ENCODE measurements around the gene AQP3. TPM values are rescaled to one million over a fixed set of nuclear protein-coding genes. Genes with fewer than 3 reads are reported as not detected.

Gene AQP3
- total and polyA plus RNA-seq, 8 donors = 1.7 to 319 (median 24.0) TPM

DNA sequence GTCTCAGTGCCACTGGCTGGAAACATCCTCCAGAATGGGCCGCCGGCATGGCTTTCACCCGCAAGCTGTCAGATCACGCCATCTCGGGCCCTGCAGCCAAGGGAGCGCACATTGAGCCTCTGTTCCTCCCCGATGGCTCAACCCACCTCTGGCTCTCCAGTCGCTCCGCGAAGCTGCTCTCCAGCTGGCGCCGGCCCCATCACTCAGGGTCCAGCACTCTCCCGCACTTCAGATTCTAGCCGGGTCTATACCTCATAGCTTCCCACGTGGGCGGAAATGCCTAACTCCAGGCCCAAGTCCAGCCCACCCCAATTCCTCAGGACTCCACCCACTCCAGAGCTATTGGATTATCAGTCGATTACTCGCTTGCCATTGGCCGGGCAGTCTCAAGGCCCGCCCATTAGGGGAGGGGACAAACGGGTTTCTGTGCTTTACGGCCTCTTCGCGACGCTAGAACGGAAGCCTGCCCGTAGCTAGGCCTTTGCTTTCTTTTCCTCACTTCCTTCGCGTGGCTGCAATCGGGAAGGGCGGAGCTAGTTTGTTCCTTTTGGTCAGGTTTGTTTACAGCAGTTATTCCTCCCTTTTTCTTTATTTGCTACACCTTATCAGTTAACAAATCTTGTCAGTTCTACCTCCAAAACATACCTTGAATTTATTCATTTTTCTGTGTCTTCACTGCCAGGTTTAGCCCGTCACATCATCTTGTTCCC, 26.4 kb upstream of the AQP3 start, which contains the start of gene NOL6:
TSS of gene NOL6 (minus strand) at position 282 of the 710 bp plus-strand sequence. CDS start at position 200, 82 bp downstream.
- 0 to 1% (median 0%) methylated on average over 20 to 32 of the region's 32 CpGs for WGBS, 5 donors

DNA sequence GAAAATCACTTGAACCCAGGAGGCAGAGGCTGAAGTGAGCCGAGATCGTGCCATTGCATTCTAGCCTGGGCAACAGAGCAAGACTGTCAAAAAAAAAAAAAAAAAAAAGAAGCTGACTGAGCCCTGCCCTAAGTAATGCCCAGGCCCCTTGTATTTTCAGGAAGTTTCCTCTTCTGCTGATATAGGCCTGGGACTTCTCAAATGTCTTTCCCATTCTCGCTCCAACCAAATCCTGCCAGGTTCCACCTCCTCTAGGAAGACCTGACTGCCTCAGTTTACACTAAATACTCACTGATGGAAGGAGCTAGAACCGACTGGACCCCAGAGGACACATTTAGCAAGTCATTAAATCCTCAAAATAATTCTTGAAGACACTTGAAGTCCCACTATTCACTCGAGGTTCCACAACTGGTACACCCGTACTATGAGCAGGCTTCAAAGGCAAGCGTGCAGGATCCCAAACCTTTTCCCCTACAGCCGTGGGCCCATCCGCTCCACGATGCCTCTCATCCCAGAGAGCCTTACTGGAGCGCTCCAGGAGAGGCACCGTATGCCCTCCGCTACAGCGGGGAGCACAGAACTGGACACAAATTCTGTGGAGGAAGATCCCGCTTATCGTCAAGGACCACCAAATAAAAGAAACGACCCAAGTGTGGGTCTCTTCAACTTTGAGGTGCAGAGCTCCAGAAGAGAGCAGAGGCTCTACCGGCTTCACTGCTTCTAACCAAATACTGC, 25.7 kb upstream of the AQP3 start:
- peak in 1 of 2 donors; percentile 13 for DNase-seq
- peaks cover 17 to 33% (median 24%) of the 10 kb centered on the region in 4 donors for H3K4me1 ChIP-seq
- intact Hi-C loops (cut with DNase I; ENCODE audit: low total_unique reads) = no loop called here
- no peaks in the 10 kb centered on the region for H3K9me3 ChIP-seq
- H3K27me3 ChIP-seq = no peaks in the 10 kb centered on the region
- peak overlapping the region in 4 of 5 donors; percentile 57 to 81 (median 74) for H3K27ac ChIP-seq
- H3K4me3 ChIP-seq = peak overlapping the region; percentile 68 to 95 (median 82)
- no peak for TF ChIP-seq POLR2AphosphoS5 (IDR thresholded peaks at IDR 0.05)
- TF ChIP-seq POLR2A (IDR thresholded peaks at IDR 0.05) = no peak
- TF ChIP-seq EP300 (IDR thresholded peaks at IDR 0.05) = no peak
- TF ChIP-seq, protein P1, sequence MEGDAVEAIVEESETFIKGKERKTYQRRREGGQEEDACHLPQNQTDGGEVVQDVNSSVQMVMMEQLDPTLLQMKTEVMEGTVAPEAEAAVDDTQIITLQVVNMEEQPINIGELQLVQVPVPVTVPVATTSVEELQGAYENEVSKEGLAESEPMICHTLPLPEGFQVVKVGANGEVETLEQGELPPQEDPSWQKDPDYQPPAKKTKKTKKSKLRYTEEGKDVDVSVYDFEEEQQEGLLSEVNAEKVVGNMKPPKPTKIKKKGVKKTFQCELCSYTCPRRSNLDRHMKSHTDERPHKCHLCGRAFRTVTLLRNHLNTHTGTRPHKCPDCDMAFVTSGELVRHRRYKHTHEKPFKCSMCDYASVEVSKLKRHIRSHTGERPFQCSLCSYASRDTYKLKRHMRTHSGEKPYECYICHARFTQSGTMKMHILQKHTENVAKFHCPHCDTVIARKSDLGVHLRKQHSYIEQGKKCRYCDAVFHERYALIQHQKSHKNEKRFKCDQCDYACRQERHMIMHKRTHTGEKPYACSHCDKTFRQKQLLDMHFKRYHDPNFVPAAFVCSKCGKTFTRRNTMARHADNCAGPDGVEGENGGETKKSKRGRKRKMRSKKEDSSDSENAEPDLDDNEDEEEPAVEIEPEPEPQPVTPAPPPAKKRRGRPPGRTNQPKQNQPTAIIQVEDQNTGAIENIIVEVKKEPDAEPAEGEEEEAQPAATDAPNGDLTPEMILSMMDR (IDR thresholded peaks at IDR 0.05) = no peak
- WGBS, 5 donors = 9 to 14% (median 10%) methylated on average over 17 to 18 of the region's 18 CpGs
- H3K36me3 ChIP-seq = peaks cover 24 to 42% (median 41%) of the 10 kb centered on the region in 4 donors

More for the DNA sequence above, 26.4 kb upstream of the AQP3 start, which contains the start of gene NOL6:
- peaks cover 17 to 33% (median 24%) of the 10 kb centered on the region in 4 donors for H3K4me1 ChIP-seq
- intact Hi-C loops (cut with DNase I; ENCODE audit: low total_unique reads) = no loop called here
- H3K36me3 ChIP-seq = peaks cover 16 to 34% (median 33%) of the 10 kb centered on the region in 4 donors
- peak within 1 kb of the TSS; percentile 68 to 95 (median 82) for H3K4me3 ChIP-seq
- peak within 1 kb of the TSS; percentile 9 to 81 (median 71) for H3K27ac ChIP-seq
- H3K27me3 ChIP-seq = no peaks in the 10 kb centered on the region
- H3K9me3 ChIP-seq = no peaks in the 10 kb centered on the region
- DNase-seq = peak; percentile 98 to 100
- TF ChIP-seq POLR2A (IDR thresholded peaks at IDR 0.05) (no peak), POLR2AphosphoS5 (IDR thresholded peaks at IDR 0.05) (peak; percentile 85 to 97 (median 88)), EP300 (IDR thresholded peaks at IDR 0.05) (no peak)
- TF ChIP-seq, protein P1 (IDR thresholded peaks at IDR 0.05) = no peak

DNA sequence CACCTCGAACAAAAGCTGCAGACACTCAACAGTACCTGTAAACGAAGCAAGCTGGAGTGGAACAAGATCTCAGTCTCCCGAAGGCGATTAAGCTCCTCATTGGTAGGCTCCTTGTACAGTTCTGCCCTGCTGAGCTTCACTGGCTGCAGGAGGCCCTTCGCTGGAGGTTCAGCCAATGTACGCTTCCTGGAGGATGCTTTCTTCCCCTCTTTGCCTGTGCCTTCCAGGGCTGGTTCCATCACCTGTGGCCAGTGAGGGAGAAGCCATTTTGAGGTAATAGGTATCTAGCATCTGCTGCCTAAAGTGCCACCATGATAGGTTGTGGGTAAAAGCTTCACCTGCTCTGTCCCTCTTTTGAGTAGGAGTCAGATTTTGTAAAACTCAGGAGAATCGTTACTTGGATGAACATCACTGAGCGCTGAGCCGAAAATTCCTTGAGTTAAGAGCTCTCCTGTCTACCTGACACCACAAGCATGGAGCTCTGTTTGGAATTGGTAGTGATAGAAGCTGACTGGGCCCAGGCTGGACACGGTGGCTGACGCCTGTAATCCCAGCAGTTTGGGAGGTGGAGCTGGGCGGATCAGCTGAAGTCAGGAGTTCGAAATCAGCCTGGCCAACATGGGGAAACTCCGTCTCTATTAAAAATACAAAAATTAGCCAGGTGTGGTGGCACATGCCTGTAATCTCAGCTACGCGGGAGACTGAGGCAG, 24.9 kb upstream of the AQP3 start:
- intact Hi-C loops (cut with DNase I; ENCODE audit: low total_unique reads) = no loop called here
- peaks cover 17 to 33% (median 24%) of the 10 kb centered on the region in 4 donors for H3K4me1 ChIP-seq
- DNase-seq = peak in 1 of 2 donors; percentile 10
- no peaks in the 10 kb centered on the region for H3K9me3 ChIP-seq
- 82 to 90% (median 84%) methylated on average over 16 of the region's 16 CpGs for WGBS, 5 donors
- no peak for TF ChIP-seq POLR2AphosphoS5 (IDR thresholded peaks at IDR 0.05)
- no peak for TF ChIP-seq EP300 (IDR thresholded peaks at IDR 0.05)
- peak overlapping the region; percentile 68 to 95 (median 82) for H3K4me3 ChIP-seq
- peaks cover 30 to 49% (median 48%) of the 10 kb centered on the region in 4 donors for H3K36me3 ChIP-seq
- H3K27me3 ChIP-seq = no peaks in the 10 kb centered on the region
- H3K27ac ChIP-seq = no peak overlapping the region

DNA sequence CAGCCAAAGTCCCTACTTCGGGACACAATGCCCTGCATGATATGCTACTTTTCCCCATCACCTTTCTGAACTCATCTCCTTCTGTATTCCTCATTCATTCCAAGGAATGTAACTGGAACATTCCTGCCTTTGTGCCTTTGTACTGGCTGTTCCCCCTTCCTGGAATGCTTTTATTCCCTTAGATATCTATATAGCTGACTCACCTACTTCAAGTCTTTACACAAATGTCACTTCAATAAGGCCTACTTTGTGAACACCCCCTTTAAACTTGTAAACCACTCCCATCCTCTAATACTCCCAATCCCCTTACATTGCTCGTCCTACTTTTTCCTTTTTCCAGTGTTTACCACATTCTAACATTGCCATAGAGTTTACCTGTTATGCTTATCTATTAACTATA, 24.0 kb upstream of the AQP3 start:
- no peak for DNase-seq
- Histone ChIP-seq H3K27ac (no peak overlapping the region), H3K4me1 (peaks cover 17 to 33% (median 24%) of the 10 kb centered on the region in 4 donors), H3K4me3 (no peak overlapping the region), H3K27me3 (no peaks in the 10 kb centered on the region), H3K36me3 (peaks cover 38 to 59% (median 58%) of the 10 kb centered on the region in 4 donors), H3K9me3 (no peaks in the 10 kb centered on the region)
- intact Hi-C loops (cut with DNase I; ENCODE audit: low total_unique reads) = no loop called here
- WGBS, 5 donors = 67 to 80% (median 73%) methylated on average over 2 of the region's 2 CpGs
- TF ChIP-seq POLR2AphosphoS5 (IDR thresholded peaks at IDR 0.05) (no peak), EP300 (IDR thresholded peaks at IDR 0.05) (no peak), POLR2A (IDR thresholded peaks at IDR 0.05) (no peak)
- TF ChIP-seq, protein P1 (IDR thresholded peaks at IDR 0.05) = no peak

All from stomach (tissue), 9 donors.